ENCODE data around the gene CLSTN1. TPM values are rescaled to one million over a fixed set of nuclear protein-coding genes. Genes with fewer than 3 reads are reported as not detected.

Gene CLSTN1
- total RNA-seq, 1 experiment from 2014 or later: 143 TPM

DNA sequence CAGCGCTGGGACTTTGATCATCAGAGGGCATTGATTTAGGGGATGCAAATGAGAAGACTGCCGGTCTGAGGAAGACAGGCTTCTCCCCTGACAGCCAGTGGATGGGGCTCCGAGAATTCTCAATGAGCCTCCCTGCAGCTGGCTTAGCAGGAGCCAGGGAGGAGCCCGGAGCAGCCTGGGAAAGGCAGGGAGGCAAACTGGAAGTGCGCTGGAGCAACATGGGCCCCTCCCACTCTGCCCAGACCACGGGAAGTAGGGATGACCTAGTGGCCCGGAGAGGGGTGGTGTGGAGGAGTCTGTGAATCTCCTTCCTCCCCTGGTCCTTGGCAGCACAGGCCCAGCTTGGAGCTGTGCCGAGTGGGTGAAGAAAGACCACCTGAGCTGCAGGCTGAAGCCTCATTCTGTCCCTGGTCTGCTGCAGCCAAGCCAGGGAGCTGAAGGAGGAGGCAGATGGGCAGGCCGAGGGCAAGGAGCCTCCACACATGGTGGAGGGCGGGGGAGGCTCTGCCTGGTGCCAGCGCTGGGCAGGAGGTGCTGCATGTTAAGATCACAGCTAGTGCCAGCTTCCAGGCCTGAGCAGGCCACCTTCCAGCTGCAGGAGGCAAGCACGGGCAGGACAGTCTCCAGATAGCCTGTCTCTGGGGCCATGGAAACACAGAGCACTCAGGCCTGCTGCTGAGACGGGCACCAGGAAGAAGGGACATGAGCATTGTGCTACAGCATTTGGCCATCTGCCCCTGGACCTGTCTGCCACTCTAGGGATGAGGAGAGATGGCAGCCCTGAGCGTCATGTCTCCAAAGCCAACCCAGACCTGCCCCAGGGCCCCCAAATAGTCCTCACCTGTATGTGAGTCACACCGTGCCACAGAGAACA lies 12.2 kb upstream of the CLSTN1 start:
- Histone ChIP-seq H3K27ac (ENCODE audit: low read length) (no peak overlapping the region), H3K27me3 (ENCODE audit: control insufficient read depth, insufficient read depth, low read length) (no peaks in the 10 kb centered on the region), H3K36me3 (ENCODE audit: control insufficient read depth, insufficient read depth, low read length) (no peaks in the 10 kb centered on the region), H3K4me3 (ENCODE audit: low read depth in 2 of 2, low read length in 2 of 2) (no peak overlapping the region), H3K9me3 (ENCODE audit: control insufficient read depth, insufficient read depth, low read depth, low read length) (no peaks in the 10 kb centered on the region), H3K4me1 (ENCODE audit: control insufficient read depth, insufficient read depth, low read length) (no peaks in the 10 kb centered on the region; the same call in 1 of the 2 replicates)
- BruUV-seq (replicated peaks): no TSS peak
- ChIA-PET POLR2A (no interaction called here), CTCF (interaction anchor here (0.8 kb wide), 1 partner anchor 51 kb away, joined by 6 read pairs; no protein-coding TSS in a partner anchor)
- in situ Hi-C loops (cut with HindIII; ENCODE audit: low pct_unique_long_range_greater_than_20kb, low sequenced_read_pairs): no loop called here
- intact Hi-C loops (cut with micrococcal nuclease; ENCODE audit: unreplicated experiment): no loop called here
- ATAC-seq (peak; percentile 60), DNase-seq (ENCODE audit: low read depth, low spot score) (no peak)
- TF ChIP-seq, protein P1, sequence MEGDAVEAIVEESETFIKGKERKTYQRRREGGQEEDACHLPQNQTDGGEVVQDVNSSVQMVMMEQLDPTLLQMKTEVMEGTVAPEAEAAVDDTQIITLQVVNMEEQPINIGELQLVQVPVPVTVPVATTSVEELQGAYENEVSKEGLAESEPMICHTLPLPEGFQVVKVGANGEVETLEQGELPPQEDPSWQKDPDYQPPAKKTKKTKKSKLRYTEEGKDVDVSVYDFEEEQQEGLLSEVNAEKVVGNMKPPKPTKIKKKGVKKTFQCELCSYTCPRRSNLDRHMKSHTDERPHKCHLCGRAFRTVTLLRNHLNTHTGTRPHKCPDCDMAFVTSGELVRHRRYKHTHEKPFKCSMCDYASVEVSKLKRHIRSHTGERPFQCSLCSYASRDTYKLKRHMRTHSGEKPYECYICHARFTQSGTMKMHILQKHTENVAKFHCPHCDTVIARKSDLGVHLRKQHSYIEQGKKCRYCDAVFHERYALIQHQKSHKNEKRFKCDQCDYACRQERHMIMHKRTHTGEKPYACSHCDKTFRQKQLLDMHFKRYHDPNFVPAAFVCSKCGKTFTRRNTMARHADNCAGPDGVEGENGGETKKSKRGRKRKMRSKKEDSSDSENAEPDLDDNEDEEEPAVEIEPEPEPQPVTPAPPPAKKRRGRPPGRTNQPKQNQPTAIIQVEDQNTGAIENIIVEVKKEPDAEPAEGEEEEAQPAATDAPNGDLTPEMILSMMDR (IDR thresholded peaks at IDR 0.05): no peak
- TF ChIP-seq, protein P2, sequence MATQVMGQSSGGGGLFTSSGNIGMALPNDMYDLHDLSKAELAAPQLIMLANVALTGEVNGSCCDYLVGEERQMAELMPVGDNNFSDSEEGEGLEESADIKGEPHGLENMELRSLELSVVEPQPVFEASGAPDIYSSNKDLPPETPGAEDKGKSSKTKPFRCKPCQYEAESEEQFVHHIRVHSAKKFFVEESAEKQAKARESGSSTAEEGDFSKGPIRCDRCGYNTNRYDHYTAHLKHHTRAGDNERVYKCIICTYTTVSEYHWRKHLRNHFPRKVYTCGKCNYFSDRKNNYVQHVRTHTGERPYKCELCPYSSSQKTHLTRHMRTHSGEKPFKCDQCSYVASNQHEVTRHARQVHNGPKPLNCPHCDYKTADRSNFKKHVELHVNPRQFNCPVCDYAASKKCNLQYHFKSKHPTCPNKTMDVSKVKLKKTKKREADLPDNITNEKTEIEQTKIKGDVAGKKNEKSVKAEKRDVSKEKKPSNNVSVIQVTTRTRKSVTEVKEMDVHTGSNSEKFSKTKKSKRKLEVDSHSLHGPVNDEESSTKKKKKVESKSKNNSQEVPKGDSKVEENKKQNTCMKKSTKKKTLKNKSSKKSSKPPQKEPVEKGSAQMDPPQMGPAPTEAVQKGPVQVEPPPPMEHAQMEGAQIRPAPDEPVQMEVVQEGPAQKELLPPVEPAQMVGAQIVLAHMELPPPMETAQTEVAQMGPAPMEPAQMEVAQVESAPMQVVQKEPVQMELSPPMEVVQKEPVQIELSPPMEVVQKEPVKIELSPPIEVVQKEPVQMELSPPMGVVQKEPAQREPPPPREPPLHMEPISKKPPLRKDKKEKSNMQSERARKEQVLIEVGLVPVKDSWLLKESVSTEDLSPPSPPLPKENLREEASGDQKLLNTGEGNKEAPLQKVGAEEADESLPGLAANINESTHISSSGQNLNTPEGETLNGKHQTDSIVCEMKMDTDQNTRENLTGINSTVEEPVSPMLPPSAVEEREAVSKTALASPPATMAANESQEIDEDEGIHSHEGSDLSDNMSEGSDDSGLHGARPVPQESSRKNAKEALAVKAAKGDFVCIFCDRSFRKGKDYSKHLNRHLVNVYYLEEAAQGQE (IDR thresholded peaks at IDR 0.05; ENCODE audit: insufficient read depth in 1 of 2, low read depth in 2 of 2, low read length in 1 of 2): no peak
- TF ChIP-seq POLR2AphosphoS5 (IDR thresholded peaks at IDR 0.05; ENCODE audit: low read depth, low read length) (no peak), SIN3A (IDR thresholded peaks at IDR 0.05; ENCODE audit: borderline replicate concordance, insufficient read depth, low read depth, low read length) (no peak), TCF7L2 (IDR thresholded peaks at IDR 0.05; ENCODE audit: low read depth, low read length) (no peak)

DNA sequence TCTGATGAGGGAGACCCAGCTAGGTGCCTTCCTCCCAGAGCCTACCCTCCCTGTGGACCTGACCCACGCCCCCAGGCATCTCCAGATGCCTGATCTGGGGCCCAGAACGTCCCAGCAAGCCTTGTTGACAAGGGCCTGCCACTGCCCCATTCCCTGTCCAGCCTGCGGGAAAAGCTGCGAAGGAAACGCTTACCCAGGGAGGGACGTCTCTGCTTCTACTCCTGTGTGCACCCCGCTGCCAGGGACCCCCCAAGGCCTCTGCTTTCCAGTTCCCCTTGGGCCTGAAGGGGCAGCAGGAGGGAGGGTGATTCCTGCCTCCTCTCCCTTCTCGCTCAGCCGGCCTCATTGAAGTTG lies 11.6 kb upstream of the CLSTN1 start:
- Histone ChIP-seq H3K9me3 (ENCODE audit: control insufficient read depth, insufficient read depth, low read depth, low read length) (no peaks in the 10 kb centered on the region), H3K27me3 (ENCODE audit: control insufficient read depth, insufficient read depth, low read length) (no peaks in the 10 kb centered on the region), H3K36me3 (ENCODE audit: control insufficient read depth, insufficient read depth, low read length) (no peaks in the 10 kb centered on the region), H3K4me1 (ENCODE audit: control insufficient read depth, insufficient read depth, low read length) (no peaks in the 10 kb centered on the region; the same call in 1 of the 2 replicates), H3K4me3 (ENCODE audit: low read depth in 2 of 2, low read length in 2 of 2) (no peak overlapping the region), H3K27ac (ENCODE audit: low read length) (no peak overlapping the region)
- no TSS peak for BruUV-seq (replicated peaks)
- ChIA-PET CTCF (interaction anchor here (0.8 kb wide), 1 partner anchor 50 kb away, joined by 6 read pairs; no protein-coding TSS in a partner anchor), POLR2A (no interaction called here)
- in situ Hi-C loops (cut with HindIII; ENCODE audit: low pct_unique_long_range_greater_than_20kb, low sequenced_read_pairs): no loop called here
- intact Hi-C loops (cut with micrococcal nuclease; ENCODE audit: unreplicated experiment): no loop called here
- DNase-seq (ENCODE audit: low read depth, low spot score): no peak
- TF ChIP-seq POLR2AphosphoS5 (IDR thresholded peaks at IDR 0.05; ENCODE audit: low read depth, low read length) (no peak), TCF7L2 (IDR thresholded peaks at IDR 0.05; ENCODE audit: low read depth, low read length) (no peak), SIN3A (IDR thresholded peaks at IDR 0.05; ENCODE audit: borderline replicate concordance, insufficient read depth, low read depth, low read length) (no peak)
- TF ChIP-seq, protein P1 (IDR thresholded peaks at IDR 0.05): no peak
- TF ChIP-seq, protein P2 (IDR thresholded peaks at IDR 0.05; ENCODE audit: insufficient read depth in 1 of 2, low read depth in 2 of 2, low read length in 1 of 2): no peak
- ATAC-seq: no peak
